ENCODE data around the gene NPAS3.

NPAS3 gene

GRCh38 chr14:33515441-33515840 lies 576.8 kb downstream of the NPAS3 start:
- DNase-seq (ENCODE audit: low read depth in 2 of 2) = no peak

DNA sequence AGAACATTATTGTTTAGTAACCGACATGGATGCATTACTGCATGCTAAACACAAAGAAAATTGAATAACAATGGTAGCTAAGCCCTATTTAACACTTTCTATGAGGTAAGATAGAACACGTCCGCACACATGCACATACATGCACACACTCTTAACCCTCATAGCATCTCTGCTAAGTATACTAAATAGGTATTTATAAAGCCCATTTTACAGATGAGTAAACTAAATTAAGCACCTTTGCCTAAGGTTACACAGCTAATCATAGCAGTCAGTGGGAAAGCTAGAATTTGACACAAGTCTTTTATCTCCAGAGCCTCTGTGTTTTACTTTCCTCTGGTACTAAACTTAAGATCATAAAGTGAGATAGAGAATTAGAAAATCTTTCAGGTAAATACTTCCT lies 577.2 kb downstream of the NPAS3 start:
- no peak for DNase-seq (ENCODE audit: low read depth in 2 of 2)

DNA sequence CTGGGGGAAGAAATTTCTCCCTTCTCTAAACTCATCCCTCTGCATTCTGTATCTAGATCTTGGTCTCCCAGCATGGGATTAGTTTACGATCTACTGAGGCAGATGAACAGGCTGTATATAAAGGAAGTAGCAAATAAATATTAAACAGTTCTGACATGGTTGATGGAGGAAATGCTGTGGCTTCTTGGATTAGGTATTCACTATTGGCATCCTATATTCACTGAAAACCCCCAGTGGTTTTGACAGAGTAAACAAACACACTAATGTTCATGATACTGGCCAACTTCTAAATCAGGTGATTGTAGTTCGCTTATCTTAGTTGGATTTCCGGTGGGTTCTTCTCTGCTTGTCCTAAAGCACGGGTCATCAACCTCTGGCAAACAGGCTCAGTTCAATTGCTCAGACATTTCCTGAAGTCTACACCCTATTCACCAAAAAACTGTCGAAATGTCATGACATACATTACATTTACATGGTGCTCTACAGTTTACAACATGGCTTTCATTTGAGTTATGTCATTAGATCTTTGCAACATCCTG lies 578.3 kb downstream of the NPAS3 start:
- DNase-seq (ENCODE audit: low read depth in 2 of 2) = no peak

DNA sequence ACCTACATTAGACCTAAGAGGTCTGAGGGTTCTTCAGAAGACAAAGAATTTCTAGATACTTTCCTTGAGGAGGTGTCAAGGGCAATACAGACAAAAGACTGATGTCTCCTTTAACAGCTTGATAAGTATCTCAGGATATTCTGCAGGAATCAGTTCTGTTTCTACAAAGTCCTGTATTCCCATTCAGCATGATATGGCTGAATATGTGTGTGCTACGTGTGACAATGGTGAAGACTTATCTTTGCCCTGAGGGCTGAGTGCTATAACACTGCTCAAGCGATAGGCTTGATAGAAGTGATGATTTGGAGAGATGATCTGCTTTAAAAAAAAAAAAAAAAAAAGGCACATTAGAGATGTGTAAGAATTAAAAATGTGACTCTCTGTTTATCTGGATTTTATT lies 582.5 kb downstream of the NPAS3 start:
- DNase-seq (ENCODE audit: low read depth in 2 of 2) = no peak

GRCh38 chr14:33524244-33524643 lies 585.6 kb downstream of the NPAS3 start:
- no peak for DNase-seq (ENCODE audit: low read depth in 2 of 2)

- no peak for DNase-seq (ENCODE audit: low read depth in 2 of 2)
Measured at GRCh38 chr14:33525626-33526025, 586.9 kb downstream of the NPAS3 start.

GRCh38 chr14:33527023-33527634 lies 588.5 kb downstream of the NPAS3 start:
- DNase-seq (ENCODE audit: low read depth in 2 of 2) = no peak

- no peak for DNase-seq (ENCODE audit: low read depth in 2 of 2)
Measured at GRCh38 chr14:33528655-33529054, 590.0 kb downstream of the NPAS3 start.

GRCh38 chr14:33529787-33530757 lies 591.4 kb downstream of the NPAS3 start:
- no peak for DNase-seq (ENCODE audit: low read depth in 2 of 2)

GRCh38 chr14:33532553-33532952 lies 593.9 kb downstream of the NPAS3 start:
- no peak for DNase-seq (ENCODE audit: low read depth in 2 of 2)

DNA sequence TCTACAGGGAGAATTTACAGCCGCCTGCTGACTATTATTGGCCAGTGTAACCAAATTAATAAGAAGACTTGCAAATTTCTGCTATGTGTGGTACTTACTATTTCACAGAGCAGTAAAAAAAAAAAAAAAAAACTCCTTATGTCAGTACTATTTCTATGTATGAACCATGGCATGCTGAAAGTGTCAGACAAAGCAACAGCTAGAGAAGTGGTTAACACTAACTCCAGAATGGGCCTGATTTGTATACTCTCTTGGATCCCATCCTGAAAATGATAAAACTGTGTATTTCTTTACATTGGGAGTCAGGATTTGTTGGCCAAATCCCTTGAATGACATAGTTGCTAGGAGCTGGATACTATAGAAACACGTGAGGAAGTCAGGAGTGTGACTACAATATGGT lies 595.4 kb downstream of the NPAS3 start:
- no peak for DNase-seq (ENCODE audit: low read depth in 2 of 2)

- DNase-seq (ENCODE audit: low read depth in 2 of 2) = no peak
Measured at GRCh38 chr14:33534632-33535031, 596.0 kb downstream of the NPAS3 start.

DNA sequence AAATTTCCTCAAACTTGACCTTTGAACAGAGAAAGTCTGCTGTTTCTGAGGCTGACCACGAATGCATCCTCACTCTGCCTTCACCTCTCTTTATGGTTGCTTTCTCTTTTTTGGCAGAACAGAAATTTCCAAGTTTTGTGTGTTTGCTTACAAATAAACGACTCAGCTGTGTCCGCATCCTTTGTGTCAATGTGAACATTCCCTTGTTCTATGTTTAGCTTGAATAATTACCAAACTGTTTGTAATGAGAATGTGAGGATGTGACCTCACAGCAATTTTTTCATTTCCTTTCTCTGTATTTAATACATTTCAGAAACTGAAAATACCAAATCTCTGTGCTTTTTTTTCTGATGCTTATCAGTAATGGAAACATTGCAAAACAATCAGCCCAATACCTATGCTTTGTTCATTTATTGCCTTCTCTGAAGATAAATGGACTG lies 601.3 kb downstream of the NPAS3 start:
- DNase-seq (ENCODE audit: low read depth in 2 of 2) = no peak

- DNase-seq (ENCODE audit: low read depth in 2 of 2) = no peak
Measured at GRCh38 chr14:33541171-33541570, 602.5 kb downstream of the NPAS3 start.

GRCh38 chr14:33542338-33543287 lies 603.9 kb downstream of the NPAS3 start:
- DNase-seq (ENCODE audit: low read depth in 2 of 2) = no peak

GRCh38 chr14:33545696-33546095 lies 607.0 kb downstream of the NPAS3 start:
- DNase-seq (ENCODE audit: low read depth in 2 of 2) = no peak

GRCh38 chr14:33548606-33549005 lies 609.9 kb downstream of the NPAS3 start:
- no peak for DNase-seq (ENCODE audit: low read depth in 2 of 2)

GRCh38 chr14:33551963-33552362 lies 613.3 kb downstream of the NPAS3 start:
- DNase-seq (ENCODE audit: low read depth in 2 of 2) = no peak

GRCh38 chr14:33553706-33554278 lies 615.1 kb downstream of the NPAS3 start:
- no peak for DNase-seq (ENCODE audit: low read depth in 2 of 2)

- no peak for DNase-seq (ENCODE audit: low read depth in 2 of 2)
Measured at GRCh38 chr14:33554988-33555387, 616.3 kb downstream of the NPAS3 start.

GRCh38 chr14:33555710-33556350 lies 617.2 kb downstream of the NPAS3 start:
- DNase-seq (ENCODE audit: low read depth in 2 of 2) = no peak

Measured in stimulated activated CD4-positive, alpha-beta T cell treated with anti-CD3 and anti-CD28 coated beads, Interleukin-4, amount 100 ng/mL, for 48 hours (primary cell).